COLO668 (cell line): ENCODE results near the gene AQP7.
A peak's percentile ranks its signal among the peaks of the same experiment; 100 is the strongest.
"Not testable (repeated sequence)": the region's sequence is repeated elsewhere in the genome, so short reads cannot be mapped to it uniquely, and the experiment has no call there.

Source experiments
- DNase-seq: peaks from one replicate; lab custom pipeline; 2025; ENCODE audit not compliant: unreplicated experiment; lab: John Stamatoyannopoulos, UW

AQP7 gene

DNA sequence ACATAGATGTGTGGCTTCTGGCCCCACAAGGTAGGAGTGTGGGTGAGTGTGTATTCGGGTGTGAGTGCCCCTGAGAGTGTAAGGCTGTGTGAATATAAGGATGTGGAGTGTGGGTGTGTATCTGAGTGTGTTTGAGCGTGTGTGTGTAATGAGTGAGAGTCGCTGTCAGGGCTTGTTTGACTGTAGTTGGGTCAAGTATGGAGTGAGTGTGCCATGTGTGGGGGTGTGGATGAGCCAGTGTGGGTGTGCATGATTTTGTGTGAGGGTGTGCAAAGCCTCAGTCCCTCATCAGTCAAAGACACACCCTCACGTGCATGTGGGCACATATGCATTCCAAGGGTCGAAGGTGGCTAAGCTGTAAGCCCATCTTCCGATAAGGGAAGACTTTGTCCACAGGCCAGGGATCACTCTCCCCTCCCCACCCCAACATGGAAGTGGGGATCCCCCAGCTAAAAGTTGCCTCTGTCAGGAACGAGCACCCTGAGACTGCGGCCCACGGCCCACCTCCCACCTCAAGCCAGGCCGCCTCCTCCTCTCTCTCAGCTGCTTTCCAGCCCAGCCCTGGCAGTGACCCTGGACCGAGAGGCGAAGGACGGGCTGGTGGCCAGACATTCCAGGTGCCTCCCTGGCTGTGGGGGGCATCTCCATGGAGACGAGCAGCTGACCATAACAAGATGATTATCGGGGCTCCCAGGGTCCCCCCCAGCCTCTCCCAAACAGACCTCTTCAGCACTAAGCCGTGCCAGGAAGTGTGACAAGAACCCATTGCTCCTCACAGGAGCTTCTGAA is 32.1 kb upstream of the AQP7 start:
- no peak for DNase-seq

DNA sequence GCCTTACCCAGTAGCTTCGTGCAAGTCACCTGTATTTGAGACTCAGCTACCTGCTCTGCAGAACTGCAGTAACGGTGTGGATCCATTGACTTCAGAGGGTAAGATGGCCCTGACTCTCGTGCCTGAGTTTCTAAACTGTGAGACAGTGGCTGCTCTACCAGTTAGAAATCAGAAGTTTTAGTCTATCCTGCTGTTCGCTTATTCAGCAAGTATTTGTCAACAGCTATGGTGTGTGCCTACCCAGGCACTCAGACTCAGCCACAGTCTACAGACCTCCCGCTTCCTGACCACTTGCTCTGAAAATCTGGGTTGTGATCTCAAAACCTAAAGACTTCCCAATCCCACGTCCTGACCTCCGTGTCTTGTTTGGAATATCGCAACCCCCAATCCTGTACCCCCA is 31.5 kb upstream of the AQP7 start:
- no peak for DNase-seq

- no peak for DNase-seq
Measured at GRCh38 chr9:33431420-33431819, 29.1 kb upstream of the AQP7 start.

DNA sequence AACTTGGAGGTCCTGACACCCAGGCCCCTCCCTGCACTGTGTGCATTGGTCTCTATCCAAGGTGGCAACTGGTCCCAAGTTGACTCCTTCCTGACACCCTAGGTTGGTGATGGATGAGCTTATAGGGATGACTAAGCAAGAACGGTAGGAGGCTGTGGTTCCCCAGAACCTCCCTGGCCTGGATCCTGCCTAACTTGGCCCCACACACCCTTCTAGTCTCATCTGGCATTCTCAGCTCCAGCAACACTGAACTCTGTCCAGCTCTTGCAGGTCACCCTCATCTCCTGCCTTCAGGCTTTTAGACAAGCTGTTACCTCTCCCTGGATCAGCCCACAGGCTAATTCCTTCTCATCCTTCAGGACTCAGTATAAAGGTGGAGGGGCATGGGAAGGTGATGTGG is 28.6 kb upstream of the AQP7 start:
- no peak for DNase-seq

- no peak for DNase-seq
Measured at GRCh38 chr9:33429256-33429985, 27.1 kb upstream of the AQP7 start.

DNA sequence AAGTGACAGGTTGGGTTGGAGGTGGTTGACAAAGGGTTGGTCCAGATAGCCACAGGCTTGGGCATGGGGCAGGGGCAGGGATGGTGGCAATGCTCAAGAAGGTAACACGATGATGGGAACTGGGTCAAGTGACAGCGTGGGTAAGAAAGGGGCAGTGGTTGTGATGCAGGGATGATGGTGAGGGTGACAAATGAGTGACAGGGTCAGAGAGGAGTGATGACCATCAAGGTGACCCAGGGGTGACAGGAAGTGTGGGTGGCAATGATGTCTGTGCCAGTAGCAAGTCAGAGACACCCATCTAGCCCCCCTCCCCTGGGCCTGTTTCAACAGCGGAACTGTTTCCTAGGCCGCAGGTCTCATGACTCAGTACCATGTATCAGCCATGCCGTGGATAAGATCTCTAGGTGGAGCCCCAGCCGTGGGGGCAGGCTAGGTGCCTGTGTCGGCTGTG is 24.5 kb upstream of the AQP7 start:
- DNase-seq = no peak

DNA sequence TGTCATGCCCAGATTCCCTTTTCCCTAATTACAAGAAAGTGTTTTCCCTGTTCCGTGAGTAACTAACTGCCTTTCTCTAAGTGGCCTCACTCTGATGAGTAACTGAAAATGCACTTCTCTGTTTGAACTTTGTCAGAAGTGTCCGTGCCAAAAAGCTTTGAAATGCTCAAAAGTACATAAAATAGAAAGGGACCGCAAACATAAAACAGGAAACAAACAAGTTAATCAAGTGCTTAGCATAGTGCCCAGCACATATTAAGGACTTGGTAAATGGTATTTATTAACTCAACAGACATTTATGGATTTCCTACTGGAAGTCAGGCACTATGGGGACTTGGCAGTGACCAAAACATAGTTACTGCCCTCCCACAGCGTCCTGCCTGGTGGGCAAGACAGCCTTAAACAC is 22.8 kb upstream of the AQP7 start:
- DNase-seq = no peak

DNA sequence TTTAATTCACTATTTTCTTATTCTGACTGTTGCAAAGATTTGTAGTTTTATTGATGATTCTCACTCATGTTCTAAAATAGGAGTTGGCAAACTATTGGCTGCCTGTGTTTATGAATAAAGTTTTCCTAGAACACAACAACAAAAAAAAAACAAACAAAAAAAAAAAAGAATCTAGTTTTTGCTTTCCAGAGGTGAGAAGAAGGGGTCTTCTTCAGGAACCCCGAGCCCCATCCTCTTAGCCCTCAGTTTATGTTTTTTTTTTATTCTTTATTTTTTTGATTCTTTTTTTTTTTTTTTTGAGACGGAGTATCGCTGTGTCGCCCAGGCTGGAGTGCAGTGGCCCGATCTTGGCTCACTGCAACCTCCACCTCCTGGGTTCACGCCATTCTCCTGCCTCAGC is 22.1 kb upstream of the AQP7 start:
- DNase-seq = not testable (repeated sequence)

DNA sequence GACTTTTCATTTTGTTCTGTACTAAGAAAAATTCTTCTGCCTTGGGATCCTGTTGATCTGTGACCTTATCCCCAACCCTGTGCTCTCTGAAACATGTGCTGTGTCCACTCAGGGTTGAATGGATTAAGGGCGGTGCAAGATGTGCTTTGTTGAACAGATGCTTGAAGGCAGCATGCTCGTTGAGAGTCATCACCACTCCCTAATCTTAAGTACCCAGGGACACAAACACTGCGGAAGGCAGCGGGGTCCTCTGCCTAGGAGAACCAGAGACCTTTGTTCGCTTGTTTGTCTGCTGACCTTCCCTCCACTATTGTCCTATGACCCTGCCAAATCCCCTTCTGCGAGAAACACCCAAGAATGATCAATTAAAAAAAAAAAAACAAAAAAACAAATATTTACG is 21.7 kb upstream of the AQP7 start:
- DNase-seq = not testable (repeated sequence)

- no peak for DNase-seq
Measured at GRCh38 chr9:33419708-33420303, 17.4 kb upstream of the AQP7 start.

GRCh38 chr9:33418090-33418489 is 15.7 kb upstream of the AQP7 start:
- peak; percentile 35 for DNase-seq

GRCh38 chr9:33416996-33417395 is 14.6 kb upstream of the AQP7 start:
- no peak for DNase-seq

DNA sequence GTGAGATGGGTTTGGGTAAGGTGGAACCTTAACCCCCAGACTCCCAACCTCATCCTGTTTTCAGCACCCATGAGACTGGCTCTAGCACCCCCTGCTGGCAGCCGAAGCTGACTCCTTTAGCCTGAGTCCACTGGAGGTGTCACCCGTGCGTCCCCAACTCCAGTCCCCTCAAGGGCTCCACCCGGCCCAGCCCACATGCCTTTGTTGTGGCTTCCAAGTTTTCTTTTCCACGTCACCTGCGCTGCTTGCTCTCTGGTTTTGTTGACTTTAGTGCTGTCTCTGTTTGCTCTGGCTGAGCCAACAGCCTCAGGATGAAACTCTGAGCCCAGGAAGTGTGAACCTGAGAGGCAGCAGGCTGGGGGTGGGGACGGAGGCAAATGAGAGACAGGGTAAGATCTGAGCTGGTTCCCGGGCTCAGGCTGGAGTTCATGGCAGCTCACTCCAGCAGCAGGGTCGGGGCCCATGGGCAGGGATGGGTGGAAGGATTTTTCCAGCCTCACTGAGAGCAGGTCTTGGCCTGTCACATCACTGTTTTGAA is 13.2 kb upstream of the AQP7 start:
- DNase-seq = peak; percentile 95

DNA sequence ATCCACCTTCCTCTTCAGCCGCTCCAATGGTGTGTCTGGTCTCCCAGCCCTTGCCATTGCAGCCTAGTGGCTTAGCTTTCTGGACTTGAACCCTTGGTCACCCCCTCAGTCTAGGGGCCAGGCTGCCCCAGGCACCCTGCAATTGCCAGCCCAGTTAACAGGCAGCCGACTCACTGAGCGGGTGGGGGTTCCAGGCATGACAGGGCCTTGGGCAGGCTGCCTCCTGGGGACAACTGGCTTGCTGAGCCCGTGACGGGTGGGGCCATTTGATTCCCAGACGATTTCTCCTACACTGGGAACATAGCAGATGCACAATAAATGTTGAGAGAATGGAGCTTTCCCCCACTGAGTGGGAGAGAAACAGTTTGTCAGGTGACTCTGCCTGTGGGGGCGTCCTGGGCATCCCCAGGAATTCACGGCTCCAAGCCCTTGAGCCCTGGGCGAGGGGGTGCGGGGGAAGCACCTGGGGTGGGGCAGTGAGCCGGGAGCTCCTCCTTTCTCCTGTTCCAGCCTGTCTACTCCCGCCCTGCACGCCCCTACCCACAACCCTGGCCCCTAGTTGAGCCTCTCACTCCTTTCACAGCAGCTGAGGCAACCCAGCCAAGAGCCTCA is 12.6 kb upstream of the AQP7 start:
- no peak for DNase-seq

- DNase-seq = no peak
Measured at GRCh38 chr9:33414268-33414667, 11.9 kb upstream of the AQP7 start.

DNA sequence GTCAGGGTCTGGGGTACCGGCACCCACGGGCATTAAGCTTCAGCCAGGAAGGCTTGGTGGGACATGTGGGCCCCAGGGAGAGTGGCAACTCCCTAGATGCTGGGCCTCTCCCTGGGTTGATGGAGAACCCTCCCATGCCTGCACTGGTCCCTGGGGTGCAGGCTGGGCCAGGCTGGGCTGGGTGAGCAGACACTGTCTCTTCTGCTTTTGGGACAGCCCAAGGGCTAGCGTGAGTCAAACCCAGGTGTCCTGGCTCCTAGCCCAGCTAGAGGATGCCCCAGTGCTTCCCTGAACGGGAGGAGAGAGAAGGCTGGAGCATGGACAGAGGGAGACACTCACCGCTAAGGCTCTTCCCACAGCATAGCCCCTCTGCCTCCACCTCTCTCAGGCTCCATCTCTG is 5.7 kb upstream of the AQP7 start:
- DNase-seq = no peak

GRCh38 chr9:33407061-33407460 is 4.7 kb upstream of the AQP7 start:
- DNase-seq = no peak

GRCh38 chr9:33404788-33405362 is 2.5 kb upstream of the AQP7 start:
- DNase-seq = no peak

DNA sequence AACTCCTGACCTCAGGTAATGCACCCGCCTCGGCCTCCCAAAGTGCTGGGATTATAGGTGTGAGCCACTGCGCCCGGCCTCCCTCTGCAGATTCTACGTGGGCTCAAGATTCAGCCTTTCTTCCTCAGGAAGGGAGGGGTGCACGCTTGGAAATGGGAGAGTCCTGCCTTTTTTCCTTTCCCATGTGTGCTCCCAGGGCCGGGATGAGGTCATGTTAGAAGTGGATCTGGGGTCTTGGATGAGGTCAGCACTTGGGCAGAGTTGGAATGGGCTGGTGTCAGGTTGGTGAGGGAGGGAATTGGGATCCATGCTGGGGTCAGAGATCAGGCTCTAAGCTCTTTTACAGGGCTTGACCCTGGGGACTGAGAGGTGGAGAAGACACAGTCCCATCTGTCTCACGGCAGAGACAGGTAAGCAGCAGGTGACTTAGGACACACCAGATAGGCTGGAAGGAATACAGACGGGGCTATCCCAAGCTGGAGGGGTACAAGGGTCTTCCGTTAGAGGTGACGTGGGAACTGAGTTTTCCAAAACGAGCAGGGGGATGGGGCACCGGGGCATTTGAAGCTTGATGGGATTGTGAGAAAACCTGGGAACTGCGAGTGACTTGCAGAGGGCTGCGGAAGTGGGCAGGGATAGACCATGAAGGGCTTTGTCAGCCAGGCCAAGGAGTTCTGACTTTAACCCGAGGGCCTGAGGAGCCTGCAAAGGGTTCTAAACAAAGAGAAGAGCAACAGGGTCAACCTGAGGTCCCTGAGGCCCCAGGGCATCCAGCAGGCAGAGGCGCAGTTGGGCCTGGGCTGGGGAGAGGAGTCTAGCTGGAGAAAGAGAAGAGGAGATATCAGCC is 1.8 kb upstream of the AQP7 start:
- DNase-seq = no peak

- not testable (repeated sequence) for DNase-seq
Measured at GRCh38 chr9:33401809-33402208, 559 bp downstream of the AQP7 start.
